ENCODE results near the gene SHISA6.

Gene SHISA6

DNA sequence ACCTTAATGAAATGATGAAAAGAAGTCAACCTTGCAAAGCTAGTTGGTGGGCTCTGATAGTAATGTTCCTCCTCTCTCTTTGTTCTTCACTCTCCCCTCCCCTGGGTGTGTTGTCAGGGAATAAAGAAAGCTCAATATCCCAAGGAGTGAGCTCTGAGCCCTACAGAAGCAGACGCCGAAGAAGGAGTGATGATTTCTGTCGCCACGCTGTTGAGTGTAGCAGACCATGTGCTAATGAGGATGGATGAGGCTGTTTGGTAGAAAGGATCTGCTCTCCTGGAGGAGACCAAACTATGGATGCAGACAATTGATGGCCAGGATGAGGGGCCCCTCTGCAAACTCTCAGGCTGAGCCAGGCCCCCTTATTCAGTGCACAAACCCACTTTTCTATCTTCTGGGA, 217.3 kb downstream of the SHISA6 start:
- DNase-seq (ENCODE audit: low read depth in 2 of 2): no peak

GRCh38 chr17:11459861-11460331, 218.9 kb downstream of the SHISA6 start:
- DNase-seq (ENCODE audit: low read depth in 2 of 2): no peak

GRCh38 chr17:11461993-11462548, 221.1 kb downstream of the SHISA6 start:
- DNase-seq (ENCODE audit: low read depth in 2 of 2): no peak

DNA sequence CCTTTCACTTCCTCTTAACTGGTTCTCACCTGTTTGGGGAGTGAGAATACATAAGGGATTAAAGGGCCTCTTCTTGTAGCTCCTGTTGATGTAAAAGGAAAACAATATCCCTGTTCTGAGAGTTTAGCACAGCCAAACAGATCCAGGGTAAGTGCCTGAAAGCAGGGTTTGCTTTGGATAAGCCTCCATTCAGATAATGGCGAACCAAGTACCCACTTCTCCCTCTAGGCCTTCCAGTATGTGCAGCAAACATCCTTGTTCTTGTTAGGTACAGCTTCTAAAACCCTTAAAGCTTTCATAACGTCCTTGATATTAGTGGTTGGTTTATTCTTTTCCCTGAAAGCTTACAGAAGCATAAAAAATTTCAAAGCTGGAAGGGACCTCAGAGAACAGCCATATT, 226.6 kb downstream of the SHISA6 start:
- DNase-seq (ENCODE audit: low read depth in 2 of 2): no peak

DNA sequence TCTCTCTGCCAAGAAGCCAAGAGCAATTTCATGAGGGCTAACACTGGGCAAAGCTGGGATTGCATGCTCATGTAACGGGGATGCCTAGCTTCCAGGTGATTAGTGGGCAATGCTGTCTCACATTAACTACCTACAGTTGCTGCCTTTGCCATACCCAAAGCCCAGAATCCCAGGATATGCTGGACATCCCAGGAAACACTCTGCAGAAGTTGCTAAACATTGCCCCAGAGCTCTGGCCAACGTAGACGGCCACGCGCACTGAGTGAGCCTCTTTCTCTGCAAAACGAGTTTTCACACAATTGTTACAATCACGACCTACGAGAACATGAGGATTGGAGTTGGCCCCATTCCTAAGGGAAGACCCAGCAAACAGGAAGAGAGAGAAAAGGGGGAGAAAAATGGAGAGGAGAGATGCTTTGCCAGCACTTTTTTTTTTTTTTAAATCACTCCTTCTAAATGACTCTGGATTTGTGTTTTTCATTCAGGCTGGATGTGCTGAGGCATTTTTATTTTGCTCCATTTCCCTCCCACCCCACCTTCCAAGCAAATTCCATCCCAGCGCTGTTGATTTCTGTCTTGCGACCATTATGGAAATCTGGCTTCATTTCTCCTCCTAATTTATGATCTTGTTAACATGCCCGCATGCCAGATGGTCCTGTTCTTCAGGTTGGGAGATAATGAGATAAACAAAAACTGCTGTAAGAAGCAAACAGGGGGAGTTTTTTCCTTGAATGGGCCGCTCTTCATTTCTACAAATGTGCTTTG, 244.5 kb downstream of the SHISA6 start:
- DNase-seq (ENCODE audit: low read depth in 2 of 2): no peak

- DNase-seq (ENCODE audit: low read depth in 2 of 2): no peak
These were observed 245.3 kb downstream of the SHISA6 start for GRCh38 chr17:11486101-11486867.

DNA sequence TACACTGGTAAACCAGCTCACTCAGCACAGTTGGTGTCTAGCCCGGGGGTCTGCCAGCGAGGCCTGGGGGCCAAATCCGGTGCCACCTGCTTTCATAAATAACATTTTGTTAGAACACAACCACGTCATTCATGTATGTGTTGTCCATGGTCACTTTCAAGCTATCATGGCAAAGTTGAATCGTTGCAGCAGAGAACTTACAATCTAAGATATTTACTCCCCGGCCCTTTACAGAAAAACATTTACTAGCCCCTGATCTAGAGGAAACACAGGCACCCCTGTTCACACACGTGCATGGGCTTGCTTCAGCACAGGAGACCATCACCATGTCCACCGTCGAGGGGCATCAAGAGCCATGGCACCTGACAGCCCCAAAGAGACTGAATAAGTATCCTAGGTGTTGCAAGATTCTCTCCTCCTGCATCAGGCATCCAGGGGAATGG, 245.9 kb downstream of the SHISA6 start:
- no peak for DNase-seq (ENCODE audit: low read depth in 2 of 2)

- no peak for DNase-seq (ENCODE audit: low read depth in 2 of 2)
These were observed 246.5 kb downstream of the SHISA6 start for GRCh38 chr17:11487469-11487868.

DNA sequence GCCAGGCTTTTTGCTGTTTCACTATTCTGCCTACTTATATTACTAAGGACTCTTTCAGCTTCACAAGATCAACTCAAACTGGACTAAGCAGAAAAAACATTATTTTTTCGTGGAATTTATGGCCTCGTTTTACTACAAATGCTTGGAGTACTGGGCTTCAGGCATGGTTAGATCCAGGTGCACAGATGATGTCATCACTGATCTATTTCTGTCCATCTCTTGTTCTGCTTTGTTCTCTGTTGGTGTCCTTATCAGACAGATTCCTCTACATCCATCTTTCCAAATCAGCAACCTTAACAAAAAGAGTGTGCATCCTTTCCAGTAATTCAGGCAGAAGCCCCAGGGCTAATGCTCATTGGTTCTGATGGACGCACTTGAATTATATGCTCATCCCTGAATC, 247.4 kb downstream of the SHISA6 start:
- DNase-seq (ENCODE audit: low read depth in 2 of 2): no peak

DNA sequence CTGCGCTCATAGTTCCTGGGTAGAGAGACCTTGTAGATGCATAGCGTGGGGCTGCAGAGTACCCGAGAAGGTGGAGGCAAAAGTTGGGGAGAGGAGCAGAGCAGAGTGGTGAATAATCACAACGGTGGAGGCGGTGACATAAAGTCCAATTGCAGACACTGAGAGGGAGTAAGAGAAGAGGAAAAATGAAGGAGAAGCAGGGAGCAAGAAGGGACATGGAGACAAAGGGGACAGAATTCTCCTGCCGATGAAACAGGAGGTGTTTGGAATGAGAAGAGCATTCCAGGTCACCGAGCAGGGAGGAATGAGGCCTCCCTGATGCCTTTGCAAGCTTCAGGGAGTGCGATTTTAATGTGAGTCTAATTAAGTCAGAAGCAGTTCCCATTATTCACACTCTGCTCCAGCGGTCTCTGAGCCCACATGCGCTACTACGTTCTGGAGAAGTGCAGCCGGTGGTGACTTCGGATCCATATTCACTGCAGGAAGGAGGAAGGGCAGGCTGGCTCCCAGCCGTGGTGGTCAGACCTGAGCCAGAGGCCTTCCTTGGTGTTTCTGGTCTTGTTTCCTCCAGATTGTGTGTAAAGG, 249.2 kb downstream of the SHISA6 start:
- DNase-seq (ENCODE audit: low read depth in 2 of 2): no peak

GRCh38 chr17:11492511-11492910, 251.5 kb downstream of the SHISA6 start:
- no peak for DNase-seq (ENCODE audit: low read depth in 2 of 2)

GRCh38 chr17:11493936-11494335, 252.9 kb downstream of the SHISA6 start:
- no peak for DNase-seq (ENCODE audit: low read depth in 2 of 2)

DNA sequence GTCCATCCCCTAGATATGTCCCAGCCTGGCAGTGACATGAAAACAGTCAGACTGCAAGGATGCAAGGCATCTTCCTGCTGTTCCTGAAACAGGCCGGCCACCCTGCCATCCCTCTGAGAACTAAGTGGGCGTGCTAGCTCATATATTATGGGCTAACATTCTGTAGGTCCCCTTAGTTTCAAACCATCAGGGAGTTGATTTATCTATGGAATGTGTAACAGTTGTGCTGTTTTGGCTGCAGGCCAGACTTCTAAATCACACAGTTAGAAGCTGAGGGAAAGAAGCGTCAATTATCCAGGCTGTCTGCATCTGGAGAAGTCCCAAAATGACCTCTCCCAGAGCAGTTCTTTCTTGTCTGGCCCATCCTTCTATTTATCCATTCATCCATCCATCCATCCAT, 254.6 kb downstream of the SHISA6 start:
- no peak for DNase-seq (ENCODE audit: low read depth in 2 of 2)

DNA sequence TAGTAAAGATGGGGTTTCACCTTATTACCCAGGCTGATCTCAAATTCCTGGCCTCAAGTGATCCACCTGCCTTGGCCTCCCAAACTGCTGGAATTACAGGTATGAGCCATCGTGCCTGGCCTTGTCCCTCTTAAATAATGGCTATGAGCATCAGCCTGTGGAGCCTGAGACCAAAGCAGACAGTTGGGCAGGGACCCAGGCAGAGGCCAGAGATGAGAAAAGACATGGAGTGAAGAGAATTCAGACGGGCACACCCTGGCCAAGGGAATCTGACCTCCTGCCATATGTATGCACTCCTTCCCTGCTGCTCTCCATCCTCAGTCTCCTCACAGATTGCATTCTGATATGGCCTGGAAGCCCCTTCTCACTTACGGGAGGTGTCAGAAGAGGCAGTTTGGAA, 258.9 kb downstream of the SHISA6 start:
- no peak for DNase-seq (ENCODE audit: low read depth in 2 of 2)

DNA sequence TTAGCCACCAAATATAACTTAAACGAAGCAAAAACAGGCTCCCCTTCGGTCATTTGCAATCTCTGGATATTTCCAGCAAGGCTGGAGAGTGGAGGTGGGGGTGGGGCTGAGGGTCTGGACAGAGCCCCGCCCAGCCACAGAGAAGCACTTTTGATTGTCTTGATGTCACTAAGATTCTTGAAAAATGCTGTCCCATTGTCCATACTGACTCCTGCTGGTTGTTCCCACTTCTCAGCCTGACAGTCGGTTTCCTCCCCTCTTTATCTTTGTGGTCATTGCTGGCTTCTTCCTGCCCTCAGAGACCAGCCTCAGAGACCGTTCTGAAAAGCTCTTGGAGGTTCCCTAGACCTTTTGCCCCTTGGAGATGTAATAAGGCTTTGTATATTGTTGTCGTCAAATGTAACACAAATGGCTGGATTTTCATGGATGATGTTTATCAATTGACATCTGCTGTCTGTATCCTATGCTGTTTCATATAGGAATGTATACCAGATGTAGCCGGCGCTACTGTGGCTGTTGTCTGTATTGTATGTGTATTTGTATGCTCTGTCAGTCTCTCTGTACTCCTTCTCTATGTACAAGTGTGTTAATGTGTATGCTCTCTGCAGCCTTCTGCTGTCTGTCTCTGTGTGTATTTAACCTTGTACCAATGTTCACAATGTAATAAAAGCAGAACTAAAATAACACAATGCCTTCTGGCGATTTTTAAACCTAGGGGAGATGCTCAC, 262.5 kb downstream of the SHISA6 start:
- DNase-seq (ENCODE audit: low read depth in 2 of 2): no peak

GRCh38 chr17:11506635-11507034, 265.6 kb downstream of the SHISA6 start:
- DNase-seq (ENCODE audit: low read depth in 2 of 2): no peak

GRCh38 chr17:11511696-11512095, 270.7 kb downstream of the SHISA6 start:
- DNase-seq (ENCODE audit: low read depth in 2 of 2): no peak

DNA sequence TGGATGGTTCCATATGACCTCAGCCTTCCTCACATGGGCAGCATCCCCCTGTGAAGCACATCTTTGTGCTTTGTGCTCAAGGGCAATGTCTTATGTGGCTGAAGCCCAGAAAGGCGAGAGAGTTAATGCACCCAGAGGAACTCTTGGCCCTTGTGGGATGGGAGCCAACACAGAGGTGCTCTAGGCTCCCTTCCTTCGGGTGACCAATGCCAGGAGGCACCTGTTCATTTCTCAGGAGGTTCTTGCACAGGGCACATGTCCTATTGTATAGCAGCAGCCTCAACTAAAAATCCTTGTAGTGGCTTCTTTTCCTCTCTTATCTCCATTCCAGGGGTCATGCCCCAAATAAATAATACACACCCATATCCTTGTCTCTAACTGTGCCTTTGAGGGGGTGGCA, 273.6 kb downstream of the SHISA6 start:
- DNase-seq (ENCODE audit: low read depth in 2 of 2): no peak

GRCh38 chr17:11514981-11515680, 274.1 kb downstream of the SHISA6 start:
- DNase-seq (ENCODE audit: low read depth in 2 of 2): no peak

DNA sequence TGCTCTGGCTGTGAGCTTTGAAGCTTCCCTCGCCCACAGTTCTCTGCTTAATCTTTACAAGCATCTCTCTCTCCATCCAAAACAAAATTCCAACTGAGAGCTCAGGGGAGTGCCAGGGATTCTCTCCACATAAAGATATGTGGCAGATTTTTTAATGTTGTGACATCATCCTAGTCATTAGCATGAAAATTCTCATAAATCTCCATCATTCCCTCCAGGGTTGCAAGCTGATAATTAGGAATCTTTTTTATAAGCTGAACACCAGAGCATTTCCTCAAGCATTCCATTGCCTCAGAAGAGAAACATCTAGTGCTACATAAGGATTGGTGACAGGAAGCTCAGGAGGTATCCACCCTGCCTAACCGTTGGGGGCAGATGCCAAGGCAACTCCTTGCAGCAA, 274.9 kb downstream of the SHISA6 start:
- DNase-seq (ENCODE audit: low read depth in 2 of 2): no peak

GRCh38 chr17:11535231-11535630, 294.2 kb downstream of the SHISA6 start:
- DNase-seq (ENCODE audit: low read depth in 2 of 2): no peak

Measured in fibroblast of skin of left quadriceps (primary cell).